Dedifferentiated amniotic fluid mesenchymal stem cell (primary cell): ENCODE results near the gene CYP2B6.
"Not testable (repeated sequence)": the region's sequence is repeated elsewhere in the genome, so short reads cannot be mapped to it uniquely, and the experiment has no call there.

ENCODE experiments used
- DNase-seq: peaks from one replicate; pipeline ENCODE4 v3.0.0-alpha.2; 2016; ENCODE audit errors: extremely low spot score

Gene CYP2B6

DNA sequence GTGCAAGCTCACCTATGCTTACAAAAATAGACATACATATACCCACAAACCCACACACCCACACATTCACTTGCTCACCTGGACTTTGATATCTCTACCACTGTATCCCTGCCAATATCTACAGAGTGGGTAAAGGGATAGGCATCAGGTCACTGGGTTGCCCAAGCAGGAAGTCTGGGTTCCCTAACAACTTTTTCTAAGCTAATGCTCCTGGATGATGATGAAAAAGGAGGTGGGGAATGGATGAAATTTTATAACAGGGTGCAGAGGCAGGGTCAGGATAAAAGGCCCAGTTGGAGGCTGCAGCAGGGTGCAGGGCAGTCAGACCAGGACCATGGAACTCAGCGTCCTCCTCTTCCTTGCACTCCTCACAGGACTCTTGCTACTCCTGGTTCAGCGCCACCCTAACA lies at the start of gene CYP2B6:
Gene CYP2B6, plus strand, starts transcription at position 311 of the 410 bp plus-strand sequence. Its CDS starts 24 bp downstream, at position 335.
- DNase-seq, result no peak

DNA sequence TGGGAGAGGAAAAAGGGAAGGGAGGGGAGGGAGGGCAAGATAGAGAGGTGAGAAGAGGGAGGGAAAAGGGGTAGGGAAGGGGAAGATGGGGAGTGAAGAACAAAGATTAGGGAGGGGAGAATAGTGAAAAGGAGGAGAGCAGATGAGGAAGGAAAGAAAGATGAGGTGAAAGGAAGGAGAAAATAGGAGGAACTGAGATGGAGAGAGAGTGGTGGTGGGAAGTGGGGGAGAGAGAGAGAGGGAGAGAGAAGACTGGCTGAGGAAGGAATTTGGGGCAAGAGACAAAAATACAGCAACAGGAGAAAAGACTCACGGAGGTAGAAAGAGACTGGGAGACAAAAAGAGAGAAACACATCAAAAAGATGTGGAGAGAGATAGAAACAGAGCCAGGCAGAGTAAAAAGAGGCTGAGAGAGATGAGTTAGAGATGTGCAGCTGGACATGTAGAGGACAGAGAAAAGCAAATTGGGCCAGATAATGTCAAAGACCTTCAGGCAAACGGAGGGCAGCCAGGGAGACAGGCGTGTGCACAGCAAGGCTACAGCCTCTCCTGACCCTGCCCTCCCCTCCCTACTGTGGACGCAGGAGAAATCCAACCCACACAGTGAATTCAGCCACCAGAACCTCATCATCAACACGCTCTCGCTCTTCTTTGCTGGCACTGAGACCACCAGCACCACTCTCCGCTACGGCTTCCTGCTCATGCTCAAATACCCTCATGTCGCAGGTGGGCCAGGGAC lies 49.4 kb upstream of the CYP2B6 start:
- no peak for DNase-seq

DNA sequence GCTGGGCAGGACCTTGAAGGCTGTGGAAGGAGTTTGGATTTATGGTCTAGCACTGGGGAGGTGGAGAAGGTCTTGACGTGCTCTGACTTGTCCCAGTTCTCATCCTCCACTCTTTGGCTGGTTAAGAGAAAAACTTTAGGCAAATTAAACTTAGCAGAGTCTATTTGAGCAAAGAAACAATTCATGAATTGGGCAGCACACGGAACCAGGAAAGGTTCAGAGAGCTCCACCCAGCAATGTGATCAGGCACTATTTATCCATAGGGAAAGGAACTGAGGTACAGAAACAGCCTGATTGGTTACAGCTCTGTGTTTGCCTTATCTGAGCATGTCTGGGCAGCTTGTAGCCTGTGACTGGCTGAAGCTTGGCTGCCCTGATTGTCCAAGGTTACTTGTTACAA lies 45.4 kb upstream of the CYP2B6 start:
- no peak for DNase-seq

DNA sequence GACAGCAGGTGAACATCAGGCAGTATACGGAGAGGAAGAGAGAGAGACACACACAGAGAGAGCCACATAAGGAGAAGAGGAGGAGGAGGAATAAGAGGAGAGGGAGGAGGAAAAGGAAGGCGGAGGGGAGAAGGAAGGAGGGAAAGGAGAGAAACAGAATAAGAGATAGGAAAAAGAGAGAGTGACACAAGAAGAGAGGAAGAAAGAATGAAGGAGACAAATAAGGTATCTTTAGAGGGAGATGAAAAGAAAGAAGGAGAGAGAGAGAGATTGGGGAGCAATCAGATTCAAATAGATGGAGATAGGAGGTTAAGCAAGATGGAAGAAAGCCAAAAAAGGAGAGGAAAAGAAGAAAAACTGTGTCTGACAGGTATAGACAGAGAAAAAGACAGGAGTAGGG lies 44.0 kb upstream of the CYP2B6 start:
- DNase-seq, result no peak

DNA sequence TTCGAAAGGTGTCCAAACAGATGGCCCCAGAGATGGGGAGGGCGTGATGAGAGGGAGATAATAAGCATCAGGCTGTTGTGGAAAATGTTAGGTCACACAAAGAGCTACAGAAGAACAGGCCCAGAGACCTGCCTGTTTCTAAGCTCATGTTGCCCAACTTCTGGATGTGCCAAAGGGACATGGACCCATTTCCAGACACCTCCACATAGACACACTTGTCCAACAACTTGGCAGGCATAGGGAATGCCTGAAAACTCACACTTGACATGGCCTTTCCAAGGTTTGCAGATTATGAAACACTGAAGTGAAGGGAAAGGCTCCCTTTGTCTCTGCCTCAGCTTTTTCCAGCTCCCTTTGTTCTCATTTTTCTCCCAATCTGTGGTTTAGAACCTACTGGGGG lies 43.5 kb upstream of the CYP2B6 start:
- DNase-seq, result no peak

DNA sequence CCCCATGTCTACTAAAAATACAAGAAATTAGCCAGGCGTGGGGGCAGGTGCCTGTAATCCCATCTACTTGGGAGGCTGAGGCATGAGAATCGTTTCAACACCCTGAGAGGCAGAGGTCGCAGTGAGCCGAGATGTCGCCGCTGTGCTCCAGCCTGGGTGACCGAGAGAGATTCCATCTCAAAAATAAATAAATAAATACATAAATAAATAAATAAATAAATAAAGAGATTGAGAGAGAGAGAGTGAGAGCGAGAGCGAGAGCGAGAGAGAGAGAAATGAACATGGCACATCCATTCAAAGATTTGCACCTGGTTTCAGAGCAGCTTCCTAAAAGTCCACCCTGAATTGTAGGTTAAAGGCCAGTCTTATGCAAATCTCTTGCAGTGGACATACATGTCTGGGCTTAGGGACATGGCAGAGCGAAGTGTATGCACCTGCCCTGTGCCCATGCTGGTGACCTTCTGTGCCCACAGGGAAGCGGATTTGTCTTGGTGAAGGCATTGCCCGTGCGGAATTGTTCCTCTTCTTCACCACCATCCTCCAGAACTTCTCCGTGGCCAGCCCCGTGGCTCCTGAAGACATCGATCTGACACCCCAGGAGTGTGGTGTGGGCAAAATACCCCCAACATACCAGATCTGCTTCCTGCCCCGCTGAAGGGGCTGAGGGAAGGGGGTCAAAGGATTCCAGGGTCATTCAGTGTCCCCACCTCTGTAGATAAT lies 42.3 kb upstream of the CYP2B6 start:
- no peak for DNase-seq

DNA sequence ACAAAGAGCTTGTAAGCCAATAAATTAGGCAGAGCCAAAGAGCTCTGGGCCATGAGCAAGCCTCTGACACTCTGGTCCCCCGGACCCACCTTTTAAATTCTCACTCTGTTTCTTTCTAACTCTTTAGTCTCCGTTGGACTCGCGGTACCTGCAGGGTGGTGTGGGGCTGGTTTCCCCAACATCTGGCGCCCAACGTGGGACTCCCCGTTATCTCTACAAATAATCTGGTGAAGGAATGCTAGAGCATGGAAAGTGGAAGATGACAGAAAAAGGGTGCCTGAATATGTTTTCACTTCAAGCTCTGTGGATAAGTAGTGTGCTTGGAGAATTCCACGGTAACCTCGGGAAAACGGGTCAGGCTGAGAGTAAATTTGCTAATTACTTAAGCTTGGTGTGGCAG lies 36.5 kb upstream of the CYP2B6 start:
- no peak for DNase-seq

DNA sequence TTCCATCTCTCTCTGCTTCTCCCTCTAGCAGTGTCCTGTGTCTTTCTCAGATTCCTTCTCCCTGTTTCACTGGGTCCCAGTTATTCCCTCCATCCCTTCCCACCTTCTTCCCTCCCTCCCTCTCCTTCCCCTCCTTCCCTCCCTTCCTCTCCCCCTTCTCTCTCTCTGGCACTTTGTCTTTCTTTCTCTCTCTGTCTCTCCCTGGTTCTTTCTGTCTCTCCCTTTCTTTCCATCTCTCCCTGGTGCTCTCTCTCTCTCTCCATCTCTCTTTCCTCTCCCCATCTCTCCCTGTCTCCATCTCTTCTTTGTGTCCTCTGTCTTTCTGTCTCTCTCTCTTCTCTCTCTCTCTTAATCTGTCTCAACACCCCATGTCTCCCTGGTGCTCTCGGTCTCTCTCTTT lies 31.7 kb upstream of the CYP2B6 start:
- no peak for DNase-seq

DNA sequence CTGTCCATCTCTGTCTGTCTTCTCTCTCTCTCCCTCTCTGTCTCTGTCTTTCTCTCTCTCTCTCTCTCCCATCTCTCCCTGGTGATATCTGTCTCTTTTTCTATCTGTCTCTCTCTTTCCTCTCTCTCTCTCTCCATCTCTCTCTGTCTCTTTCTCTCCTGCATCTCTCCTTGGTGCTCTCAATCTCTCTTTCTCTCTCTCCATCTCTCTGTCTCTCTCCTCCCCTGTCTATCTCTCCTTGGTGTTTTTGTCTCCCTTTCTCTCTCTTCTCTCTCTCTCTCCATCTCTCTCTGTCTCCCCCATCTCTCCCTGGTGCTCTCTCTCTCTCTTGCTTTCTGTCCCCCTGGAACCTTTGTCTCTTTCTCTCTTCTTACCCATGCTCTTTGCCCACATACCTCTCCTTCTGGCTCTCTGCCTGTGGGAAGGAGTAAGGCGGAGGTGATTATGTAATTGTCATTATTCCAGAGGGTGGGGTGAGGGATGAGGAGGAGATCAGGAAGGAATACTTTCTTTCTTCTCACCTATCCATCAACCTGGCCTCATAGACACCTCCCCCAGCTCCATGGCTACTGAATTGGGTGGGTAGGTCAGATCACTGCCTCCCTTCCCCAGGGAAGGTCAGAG lies 30.9 kb upstream of the CYP2B6 start:
- no peak for DNase-seq

DNA sequence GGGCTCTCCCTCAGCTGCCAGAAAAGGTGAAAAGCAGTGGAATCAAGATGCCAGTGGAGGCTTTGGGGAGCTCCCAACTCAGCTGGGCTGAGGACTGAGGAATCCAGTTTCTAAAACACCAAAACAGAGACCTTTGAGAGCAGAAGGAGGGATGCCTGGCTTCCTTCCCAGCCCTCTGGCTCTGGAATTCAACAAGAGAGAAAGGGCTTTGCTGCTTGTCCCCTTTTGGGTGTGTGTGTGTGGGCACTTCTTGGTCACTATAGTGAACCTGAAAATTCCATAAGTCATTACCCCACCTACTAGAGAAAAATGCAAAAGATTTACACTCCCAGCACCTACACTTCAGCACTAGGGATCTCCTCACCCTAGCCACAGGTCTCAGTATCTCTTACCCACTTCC lies 30.3 kb upstream of the CYP2B6 start:
- DNase-seq, result no peak

DNA sequence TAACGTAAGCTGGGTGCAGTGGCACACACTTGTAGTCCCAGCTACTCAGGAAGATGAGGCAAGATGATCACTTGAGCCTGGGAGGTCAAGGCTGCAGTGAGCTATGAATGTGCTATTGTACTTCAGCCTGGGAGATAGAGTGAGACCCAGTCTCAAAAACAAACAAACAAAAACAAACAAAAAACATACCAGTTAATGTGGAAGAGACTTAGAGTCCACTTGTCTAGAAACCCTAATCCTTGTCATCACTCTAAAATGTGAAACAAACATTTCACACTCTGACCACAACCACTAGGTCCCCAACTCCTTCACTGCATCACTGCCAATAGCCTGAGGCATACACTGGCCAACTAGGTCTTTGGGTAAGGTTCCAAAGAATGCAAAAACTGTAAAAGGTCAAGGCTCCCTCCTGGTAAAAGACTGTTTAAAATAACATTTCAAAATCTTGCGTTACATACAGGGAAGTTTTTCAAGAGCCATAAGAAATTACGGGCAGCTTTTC lies 28.6 kb upstream of the CYP2B6 start:
- DNase-seq, result no peak

DNA sequence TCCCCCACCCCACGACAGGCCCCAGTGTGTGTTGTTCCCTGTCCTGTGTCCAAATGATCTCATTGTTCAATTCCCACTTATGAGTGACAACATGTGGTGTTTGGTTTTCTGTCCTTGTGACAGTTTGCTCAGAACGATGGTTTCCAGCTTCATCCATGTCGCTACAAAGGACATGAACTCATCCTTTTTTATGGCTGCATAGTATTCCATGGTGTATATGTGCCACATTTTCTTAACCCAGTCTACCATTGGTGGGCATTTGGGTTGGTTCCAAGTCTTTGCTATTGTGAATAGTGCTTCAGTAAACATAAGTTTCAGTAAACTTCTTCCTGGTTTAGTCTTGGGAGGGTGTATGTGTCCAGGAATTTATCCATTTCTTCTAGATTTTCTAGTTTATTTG lies 26.7 kb upstream of the CYP2B6 start:
- not testable (repeated sequence) for DNase-seq

DNA sequence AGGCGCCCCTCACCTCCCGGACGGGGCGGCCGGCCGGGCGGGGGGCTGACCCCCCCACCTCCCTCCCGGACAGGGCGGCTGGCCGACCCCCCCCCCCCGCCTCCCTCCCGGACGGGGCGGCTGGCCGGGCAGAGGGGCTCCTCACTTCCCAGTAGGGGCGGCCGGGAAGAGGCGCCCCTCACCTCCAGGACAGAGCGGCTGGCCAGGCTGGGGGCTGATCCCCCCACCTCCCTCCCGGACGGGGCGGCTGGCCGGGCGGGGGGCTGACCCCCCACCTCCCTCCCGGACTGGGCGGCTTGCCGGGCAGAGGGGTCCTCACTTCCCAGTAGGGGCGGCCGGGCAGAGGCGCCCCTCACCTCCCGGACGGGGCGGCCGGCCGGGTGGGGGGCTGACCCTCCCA lies 25.7 kb upstream of the CYP2B6 start:
- DNase-seq, result not testable (repeated sequence)

DNA sequence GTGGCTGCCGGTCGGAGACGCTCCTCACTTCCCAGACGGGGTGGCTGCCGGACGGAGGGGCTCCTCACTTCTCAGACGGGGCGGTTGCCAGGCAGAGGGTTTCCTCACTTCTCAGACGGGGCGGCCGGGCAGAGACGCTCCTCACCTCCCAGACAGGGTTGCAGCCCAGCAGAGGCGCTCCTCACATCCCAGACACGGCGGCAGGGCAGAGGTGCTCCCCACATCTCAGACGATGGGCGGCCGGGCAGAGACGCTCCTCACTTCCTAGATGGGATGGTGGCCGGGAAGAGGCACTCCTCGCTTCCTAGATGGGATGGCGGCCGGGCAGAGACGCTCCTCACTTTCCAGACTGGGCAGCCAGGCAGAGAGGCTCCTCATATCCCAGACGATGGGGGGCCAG lies 24.5 kb upstream of the CYP2B6 start:
- not testable (repeated sequence) for DNase-seq

DNA sequence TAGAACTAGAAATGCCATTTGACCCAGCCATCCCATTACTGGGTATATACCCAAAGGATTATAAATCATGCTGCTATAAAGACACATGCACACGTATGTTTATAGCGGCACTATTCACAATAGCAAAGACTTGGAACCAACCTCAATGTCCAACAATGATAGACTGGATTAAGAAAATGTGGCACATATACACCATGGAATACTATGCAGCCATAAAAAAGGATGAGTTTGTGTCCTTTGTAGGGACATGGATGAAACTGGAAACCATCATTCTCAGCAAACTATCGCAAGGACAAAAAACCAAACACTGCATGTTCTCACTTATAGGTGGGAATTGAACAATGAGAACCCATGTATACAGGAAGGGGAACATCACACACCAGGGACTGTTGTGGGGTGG lies 23.0 kb upstream of the CYP2B6 start:
- not testable (repeated sequence) for DNase-seq

DNA sequence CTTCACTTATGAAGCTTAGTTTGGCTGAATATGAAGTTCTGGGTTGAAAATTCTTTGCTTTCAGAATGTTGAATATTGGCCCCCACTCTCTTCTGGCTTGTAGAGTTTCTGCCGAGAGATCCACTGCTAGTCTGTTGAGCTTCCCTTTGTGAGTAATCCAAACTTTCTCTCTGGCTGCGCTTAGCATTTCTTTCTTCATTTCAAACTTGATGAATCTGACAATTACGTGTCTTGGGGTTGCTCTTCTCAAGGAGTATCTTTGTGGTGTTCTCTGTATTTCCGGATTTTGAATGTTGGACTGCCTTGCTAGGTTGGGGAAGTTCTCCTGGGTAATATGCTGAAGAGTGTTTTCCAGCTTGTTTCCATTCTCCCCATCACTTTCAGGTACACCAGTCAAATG lies 21.4 kb upstream of the CYP2B6 start:
- DNase-seq, result not testable (repeated sequence)

DNA sequence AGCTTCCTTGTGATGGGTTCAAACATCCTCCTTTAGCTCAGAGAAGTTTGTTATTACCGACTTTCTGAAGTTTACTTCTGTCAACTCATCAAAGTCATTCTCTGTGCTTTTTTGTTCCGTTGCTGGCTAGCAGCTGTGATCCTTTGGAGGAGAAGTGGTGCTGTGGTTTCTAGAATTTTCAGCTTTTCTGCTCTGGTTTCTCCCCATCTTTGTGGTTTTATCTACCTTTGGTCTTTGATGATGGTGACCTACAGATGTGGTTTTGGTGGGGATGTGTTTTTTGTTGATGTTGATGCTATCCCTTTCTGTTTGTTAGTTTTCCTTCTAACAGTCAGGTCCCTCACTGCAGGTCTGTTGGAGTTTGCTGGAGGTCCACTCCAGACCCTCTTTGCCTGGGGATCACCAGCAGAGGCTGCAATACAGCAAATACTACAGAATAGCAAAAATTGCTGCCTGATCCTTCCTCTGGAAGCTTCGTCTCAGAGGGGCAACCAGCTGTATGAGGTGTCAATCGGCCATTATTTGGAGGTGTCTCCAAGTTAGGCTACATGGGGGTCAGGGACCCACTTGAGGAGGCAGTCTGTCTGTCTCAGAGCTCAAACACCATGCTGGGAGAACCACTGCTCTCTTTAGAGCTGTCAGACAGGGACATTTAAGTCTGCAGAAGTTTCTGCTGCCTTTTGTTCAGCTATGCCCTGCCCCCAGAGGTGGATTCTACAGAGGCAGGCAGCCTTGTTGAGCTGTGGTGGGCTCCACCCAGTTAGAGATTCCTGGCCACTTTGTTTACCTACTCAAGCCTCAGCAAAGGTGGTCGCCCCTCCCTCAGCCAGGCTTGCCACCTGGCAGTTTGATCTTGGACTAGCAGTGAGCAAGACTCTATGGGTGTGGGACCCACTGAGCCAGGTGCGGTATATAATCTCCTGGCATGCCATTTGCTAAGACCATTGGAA lies 20.4 kb upstream of the CYP2B6 start:
- not testable (repeated sequence) for DNase-seq

DNA sequence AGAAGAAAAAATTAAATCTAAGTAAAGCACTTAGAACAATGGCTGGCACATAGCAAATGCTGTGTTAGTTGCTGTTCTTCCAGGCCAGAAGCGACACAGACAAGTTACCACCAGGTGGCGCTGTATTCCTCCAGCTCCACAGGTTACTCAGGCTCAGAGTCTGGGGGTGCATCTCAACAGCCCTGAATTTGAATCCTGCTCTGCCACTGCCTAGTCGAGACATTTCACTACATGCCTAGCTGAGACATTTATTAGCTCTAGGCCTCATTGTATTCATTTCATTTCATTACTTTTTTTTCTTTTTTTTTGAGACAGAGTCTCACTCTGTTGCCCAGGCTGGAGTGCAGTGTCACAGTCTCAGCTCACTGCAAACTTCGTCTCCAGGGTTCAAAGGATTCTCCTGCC lies 16.4 kb upstream of the CYP2B6 start:
- peak; percentile 44 for DNase-seq

DNA sequence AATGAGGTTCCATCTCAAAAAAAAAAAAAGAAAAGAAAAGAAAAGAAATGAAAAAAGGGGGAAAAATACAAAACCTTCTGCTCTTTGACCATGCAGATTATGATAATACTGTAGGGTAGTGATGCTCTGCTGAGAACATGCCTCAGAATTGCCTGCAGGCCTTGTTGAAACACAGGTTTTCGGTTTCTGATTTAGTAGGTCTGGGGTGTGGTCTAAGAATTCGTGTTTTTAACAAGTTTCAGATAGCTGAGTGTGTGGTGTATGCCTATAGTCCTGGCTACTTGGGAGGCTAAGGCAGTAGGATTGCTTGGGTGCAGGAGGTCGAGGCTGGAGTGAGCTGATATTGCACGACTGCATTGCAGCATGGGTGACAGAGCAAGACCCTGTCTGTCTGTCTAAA lies 14.9 kb upstream of the CYP2B6 start:
- DNase-seq, result no peak

DNA sequence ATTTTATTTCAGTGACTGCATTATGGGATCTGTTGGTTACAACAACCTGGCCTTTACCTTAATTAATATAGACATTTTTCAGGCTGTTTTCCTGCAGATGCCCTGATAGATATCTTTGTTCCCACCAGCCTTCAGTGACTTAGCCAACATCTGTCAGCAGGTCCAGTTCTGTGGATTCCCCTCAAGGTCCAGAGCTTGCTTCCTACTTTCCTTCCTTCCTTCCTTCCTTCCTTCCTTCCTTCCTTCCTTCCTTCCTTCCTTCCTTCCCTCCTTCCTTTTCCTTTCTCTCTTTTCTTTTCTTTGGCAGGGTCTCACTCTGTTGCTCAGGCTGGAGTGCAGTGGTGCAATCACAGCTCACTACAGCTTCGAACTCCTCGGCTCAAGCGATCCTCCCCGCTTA lies 14.4 kb upstream of the CYP2B6 start:
- no peak for DNase-seq

DNA sequence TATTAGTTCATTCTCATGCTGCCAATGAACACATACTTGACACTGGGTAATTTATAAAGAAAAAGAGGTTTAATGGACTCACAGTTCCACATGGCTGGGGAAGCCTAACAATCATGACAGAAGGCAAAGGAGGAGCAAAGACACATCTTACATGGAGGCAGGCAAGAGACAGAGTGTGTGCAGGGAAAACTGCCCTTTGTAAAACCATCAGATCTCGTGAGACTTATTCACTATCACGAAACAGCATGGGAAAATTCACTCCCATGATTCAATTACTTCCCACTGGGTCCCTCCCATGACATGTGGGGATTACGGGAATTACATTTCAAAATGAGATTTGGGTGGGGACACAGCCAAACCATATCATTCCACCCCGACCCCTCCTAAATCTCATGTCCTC lies 11.3 kb upstream of the CYP2B6 start:
- DNase-seq, result not testable (repeated sequence)
